Trophoblast cell (in vitro differentiated cells and primary cell): Measurements from ENCODE around the gene COL23A1.

Source experiments
- DNase-seq, 2 donors: peaks; one replicate each; pipeline ENCODE4 v3.0.0-alpha.2; 2016
- H2AFZ ChIP-seq: 2 replicates; pipeline ENCODE4 v1.6.1; 2013; ENCODE audit warnings: low read length, moderate library complexity, mild to moderate bottlenecking; ENCODE audit not compliant: insufficient read depth, poor library complexity
- H2AK5ac ChIP-seq: 2 replicates; pipeline ENCODE4 v1.6.1; 2013; ENCODE audit warnings: mild to moderate bottlenecking, low read length
- H2BK120ac ChIP-seq: 2 replicates; pipeline ENCODE4 v1.6.1; 2013; ENCODE audit warnings: low read length, mild to moderate bottlenecking, moderate library complexity; ENCODE audit not compliant: insufficient read depth, poor library complexity
- H2BK12ac ChIP-seq: 2 replicates; pipeline ENCODE4 v1.6.1; 2013; ENCODE audit warnings: mild to moderate bottlenecking, low read length, moderate library complexity
- H2BK5ac ChIP-seq: 2 replicates; pipeline ENCODE4 v1.6.1; 2013; ENCODE audit warnings: low read length, low read depth, moderate library complexity, mild to moderate bottlenecking; ENCODE audit not compliant: poor library complexity
- H3K14ac ChIP-seq: 2 replicates; pipeline ENCODE4 v1.6.1; 2013; ENCODE audit warnings: mild to moderate bottlenecking, low read length
- H3K18ac ChIP-seq: 2 replicates; pipeline ENCODE4 v1.6.1; 2013; ENCODE audit warnings: mild to moderate bottlenecking, low read length
- H3K23ac ChIP-seq: 2 replicates; pipeline ENCODE4 v1.6.1; 2013; ENCODE audit warnings: low read length
- H3K27ac ChIP-seq: 2 replicates; pipeline ENCODE4 v1.5.1; 2013; ENCODE audit warnings: low read depth, mild to moderate bottlenecking, inconsistent platforms, low read length, moderate library complexity
- H3K27me3 ChIP-seq: 2 replicates; pipeline ENCODE4 v1.6.1; 2013; ENCODE audit warnings: inconsistent platforms, mild to moderate bottlenecking, low read length, moderate library complexity; ENCODE audit not compliant: insufficient read depth
- H3K36me3 ChIP-seq, 2 experiments: 1 replicate in 1 of 2; 2 replicates in 1 of 2; pipeline ENCODE4 v1.6.1; 2013; ENCODE audit warnings: low read length in 2 of 2, mild to moderate bottlenecking in 2 of 2, moderate library complexity in 1 of 2; ENCODE audit not compliant: insufficient read depth in 2 of 2, control insufficient read depth in 1 of 2
- H3K4ac ChIP-seq: 2 replicates; pipeline ENCODE4 v1.6.1; 2013; ENCODE audit warnings: low read depth, mild to moderate bottlenecking, low read length, moderate library complexity
- H3K4me1 ChIP-seq, 2 experiments: 1 replicate in 1 of 2; 2 replicates in 1 of 2; pipeline ENCODE4 v1.6.1; 2013; ENCODE audit warnings: low read length in 2 of 2, mild to moderate bottlenecking in 2 of 2, moderate library complexity in 1 of 2; ENCODE audit not compliant: insufficient read depth in 2 of 2, control insufficient read depth in 1 of 2
- H3K4me2 ChIP-seq: 2 replicates; pipeline ENCODE4 v1.6.1; 2013; ENCODE audit warnings: inconsistent platforms, mild to moderate bottlenecking, low read length, moderate library complexity
- H3K4me3 ChIP-seq: 2 replicates; pipeline ENCODE4 v1.5.1; 2013; ENCODE audit warnings: mild to moderate bottlenecking, low read depth, low read length, inconsistent platforms
- H3K79me1 ChIP-seq: one replicate; pipeline ENCODE4 v1.6.1; 2013; ENCODE audit warnings: low read length
- H3K79me2 ChIP-seq: 2 replicates; pipeline ENCODE4 v1.6.1; 2013; ENCODE audit warnings: low read length, mild to moderate bottlenecking; ENCODE audit not compliant: control insufficient read depth, insufficient read depth, poor library complexity
- H3K9ac ChIP-seq: 2 replicates; pipeline ENCODE4 v1.6.1; 2013; ENCODE audit warnings: mild to moderate bottlenecking, low read length
- H3K9me3 ChIP-seq: 2 replicates; pipeline ENCODE4 v1.6.1; 2013; ENCODE audit warnings: low read depth, mild to moderate bottlenecking, control low read depth, inconsistent platforms, low read length; ENCODE audit not compliant: insufficient read depth
- H4K12ac ChIP-seq: 2 replicates; pipeline ENCODE4 v1.6.1; 2013; ENCODE audit warnings: low read depth, mild to moderate bottlenecking, low read length, moderate library complexity
- H4K8ac ChIP-seq: 2 replicates; pipeline ENCODE4 v1.6.1; 2013; ENCODE audit warnings: low read depth, mild to moderate bottlenecking, low read length, moderate library complexity
- H4K91ac ChIP-seq: one replicate; pipeline ENCODE4 v1.6.1; 2013; ENCODE audit warnings: low read depth, mild to moderate bottlenecking, low read length, moderate library complexity
- WGBS: extraction: QIAGEN DNeasy Blood & Tissue Kit; methylation state at CpG from one replicate; pipeline ENCODE4 v1.1.7; 2013; ENCODE audit warnings: missing lambda C conversion rate; ENCODE audit not compliant: insufficient read length, insufficient coverage; ENCODE audit errors: extremely low coverage; 5-methylcytosine and 5-hydroxymethylcytosine counted together

COL23A1 gene

GRCh38 chr5:178310130-178310865 is 279.9 kb downstream of the COL23A1 start:
- Histone ChIP-seq H3K4me1 (peaks cover 0 to 3% of the 10 kb centered on the region in 2 experiments), H2BK5ac (no peak overlapping the region), H3K4me3 (no peak overlapping the region), H3K4ac (no peak overlapping the region), H2BK12ac (no peak overlapping the region), H3K36me3 (no peaks in the 10 kb centered on the region), H3K14ac (no peak overlapping the region), H2AK5ac (no peak overlapping the region), H3K4me2 (no peak overlapping the region), H4K12ac (no peak overlapping the region), H2BK120ac (no peak overlapping the region), H4K91ac (no peak overlapping the region), H3K23ac (no peak overlapping the region), H3K9me3 (peaks cover 2% of the 10 kb centered on the region), H3K79me2 (no peaks in the 10 kb centered on the region), H4K8ac (no peak overlapping the region), H3K79me1 (no peaks in the 10 kb centered on the region), H3K27me3 (no peaks in the 10 kb centered on the region), H3K18ac (no peak overlapping the region), H2AFZ (no peak overlapping the region), H3K9ac (no peak overlapping the region), H3K27ac (no peak overlapping the region)
- whole genome bisulfite sequencing, result no CpG with 5 or more reads among the region's 17 CpGs
- DNase-seq, result no peak

GRCh38 chr5:178309271-178310013 is 280.8 kb downstream of the COL23A1 start:
- Histone ChIP-seq H3K4me2 (no peak overlapping the region), H3K9me3 (peaks cover 2% of the 10 kb centered on the region), H4K91ac (no peak overlapping the region), H4K12ac (no peak overlapping the region), H3K14ac (no peak overlapping the region), H2BK5ac (no peak overlapping the region), H2BK12ac (no peak overlapping the region), H3K4me1 (peaks cover 0 to 3% of the 10 kb centered on the region in 2 experiments), H3K27ac (no peak overlapping the region), H3K9ac (no peak overlapping the region), H3K36me3 (no peaks in the 10 kb centered on the region), H3K23ac (no peak overlapping the region), H2AFZ (no peak overlapping the region), H3K27me3 (no peaks in the 10 kb centered on the region), H3K18ac (no peak overlapping the region), H2BK120ac (no peak overlapping the region), H4K8ac (no peak overlapping the region), H3K4ac (no peak overlapping the region), H3K4me3 (no peak overlapping the region), H3K79me2 (no peaks in the 10 kb centered on the region), H3K79me1 (no peaks in the 10 kb centered on the region), H2AK5ac (no peak overlapping the region)
- no peak for DNase-seq
- no CpG with 5 or more reads among the region's 18 CpGs for WGBS

GRCh38 chr5:178308541-178309092 is 281.6 kb downstream of the COL23A1 start:
- no peak overlapping the region for H2AK5ac ChIP-seq
- H2AFZ ChIP-seq, result no peak overlapping the region
- H3K79me1 ChIP-seq, result no peaks in the 10 kb centered on the region
- H3K9ac ChIP-seq, result no peak overlapping the region
- no peak overlapping the region for H3K18ac ChIP-seq
- H3K4me1 ChIP-seq, result peaks cover 0 to 3% of the 10 kb centered on the region in 2 experiments
- no CpG with 5 or more reads among the region's 18 CpGs for WGBS
- H3K9me3 ChIP-seq, result peaks cover 2% of the 10 kb centered on the region
- H3K23ac ChIP-seq, result no peak overlapping the region
- H3K27ac ChIP-seq, result no peak overlapping the region
- H3K36me3 ChIP-seq, result no peaks in the 10 kb centered on the region
- no peak overlapping the region for H4K91ac ChIP-seq
- H3K27me3 ChIP-seq, result no peaks in the 10 kb centered on the region
- no peak overlapping the region for H2BK120ac ChIP-seq
- H3K4me2 ChIP-seq, result no peak overlapping the region
- no peak overlapping the region for H4K8ac ChIP-seq
- H3K4me3 ChIP-seq, result peak overlapping the region; percentile 5
- no peak overlapping the region for H4K12ac ChIP-seq
- H2BK12ac ChIP-seq, result no peak overlapping the region
- no peak overlapping the region for H3K4ac ChIP-seq
- H3K14ac ChIP-seq, result no peak overlapping the region
- H3K79me2 ChIP-seq, result no peaks in the 10 kb centered on the region
- DNase-seq, result no peak
- H2BK5ac ChIP-seq, result no peak overlapping the region

- H2AFZ ChIP-seq, result no peak overlapping the region
- H3K4me2 ChIP-seq, result no peak overlapping the region
- no peaks in the 10 kb centered on the region for H3K36me3 ChIP-seq
- H3K79me1 ChIP-seq, result no peaks in the 10 kb centered on the region
- H2BK120ac ChIP-seq, result no peak overlapping the region
- no peak overlapping the region for H3K9ac ChIP-seq
- H2BK5ac ChIP-seq, result no peak overlapping the region
- no peak for DNase-seq
- no peak overlapping the region for H4K91ac ChIP-seq
- H4K8ac ChIP-seq, result no peak overlapping the region
- H3K18ac ChIP-seq, result no peak overlapping the region
- no peak overlapping the region for H2BK12ac ChIP-seq
- H3K79me2 ChIP-seq, result no peaks in the 10 kb centered on the region
- no peak overlapping the region for H2AK5ac ChIP-seq
- H3K23ac ChIP-seq, result no peak overlapping the region
- H3K27ac ChIP-seq, result no peak overlapping the region
- H3K14ac ChIP-seq, result no peak overlapping the region
- no peak overlapping the region for H4K12ac ChIP-seq
- WGBS, result no CpG with 5 or more reads among the region's 30 CpGs
- H3K4me3 ChIP-seq, result peak overlapping the region; percentile 18
- peaks cover under 1% of the 10 kb centered on the region for H3K9me3 ChIP-seq
- peaks cover 0 to under 1% of the 10 kb centered on the region in 2 experiments for H3K4me1 ChIP-seq
- no peak overlapping the region for H3K4ac ChIP-seq
- no peaks in the 10 kb centered on the region for H3K27me3 ChIP-seq
These were observed 282.7 kb downstream of the COL23A1 start for GRCh38 chr5:178307267-178308045.
